Gastrocnemius medialis (tissue), 4 donors: Measurements from ENCODE around the gene CCDC187.

Experiments
- POLR2A ChIP-seq, 2 donors: fragments of 450-650 bp; IDR thresholded peaks; one replicate each; pipeline ENCODE4 v1.6.1; 2017; ENCODE audit warnings: antibody characterized with exemption in 2 of 2, mild to moderate bottlenecking in 2 of 2, moderate library complexity in 2 of 2
- TF ChIP-seq, protein P1 (sequence below), 5 experiments: fragments of 450-650 bp in 3 of 5; fragments of 200-600 bp in 2 of 5; sonication (generic) in 2 of 5; IDR thresholded peaks in 4 of 5; conservative IDR thresholded peaks in 1 of 5; 1 replicate in 4 of 5; 2 replicates in 1 of 5; pipeline ENCODE4 v1.5.1; 2016 to 2019; ENCODE audit warnings: antibody characterized with exemption in 5 of 5, mild to moderate bottlenecking in 3 of 5, moderate library complexity in 3 of 5

DNA sequence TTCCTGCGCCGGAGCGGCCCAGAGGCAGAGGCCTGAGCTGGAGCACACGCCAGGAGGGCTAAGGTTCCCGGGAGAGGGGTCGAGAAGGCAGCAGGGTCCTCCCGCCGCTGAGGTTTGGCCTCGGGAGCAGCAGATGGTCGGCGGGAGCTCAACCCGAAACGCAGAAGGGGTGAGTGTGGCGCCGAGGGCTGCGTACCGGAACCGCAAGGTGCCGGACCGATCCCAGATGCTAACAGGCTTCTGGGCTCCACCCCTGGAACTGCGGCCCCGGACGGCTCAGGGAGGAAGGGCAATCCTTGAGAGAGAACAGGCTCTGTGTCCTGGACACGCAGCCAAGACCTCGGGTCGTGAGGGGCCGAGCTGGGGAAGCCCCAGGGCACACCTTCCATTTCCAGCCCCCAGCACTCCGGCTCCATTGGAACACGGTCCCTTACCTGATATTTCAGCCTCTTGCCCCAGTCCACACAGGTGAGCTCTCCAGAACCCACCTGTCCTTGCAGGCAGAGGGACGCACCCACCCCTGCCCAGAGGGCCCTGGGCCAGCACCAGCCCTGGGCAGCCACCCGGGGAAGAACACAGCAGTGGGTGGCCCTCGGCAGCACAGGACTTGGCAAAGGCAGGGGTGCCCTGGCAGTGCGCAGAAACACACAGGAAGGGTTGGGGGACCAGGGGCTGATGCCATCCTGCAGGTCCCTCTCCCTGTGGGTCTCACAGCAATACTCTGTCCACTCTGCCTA is 100.3 kb downstream of the CCDC187 start:
- TF ChIP-seq, protein P1, sequence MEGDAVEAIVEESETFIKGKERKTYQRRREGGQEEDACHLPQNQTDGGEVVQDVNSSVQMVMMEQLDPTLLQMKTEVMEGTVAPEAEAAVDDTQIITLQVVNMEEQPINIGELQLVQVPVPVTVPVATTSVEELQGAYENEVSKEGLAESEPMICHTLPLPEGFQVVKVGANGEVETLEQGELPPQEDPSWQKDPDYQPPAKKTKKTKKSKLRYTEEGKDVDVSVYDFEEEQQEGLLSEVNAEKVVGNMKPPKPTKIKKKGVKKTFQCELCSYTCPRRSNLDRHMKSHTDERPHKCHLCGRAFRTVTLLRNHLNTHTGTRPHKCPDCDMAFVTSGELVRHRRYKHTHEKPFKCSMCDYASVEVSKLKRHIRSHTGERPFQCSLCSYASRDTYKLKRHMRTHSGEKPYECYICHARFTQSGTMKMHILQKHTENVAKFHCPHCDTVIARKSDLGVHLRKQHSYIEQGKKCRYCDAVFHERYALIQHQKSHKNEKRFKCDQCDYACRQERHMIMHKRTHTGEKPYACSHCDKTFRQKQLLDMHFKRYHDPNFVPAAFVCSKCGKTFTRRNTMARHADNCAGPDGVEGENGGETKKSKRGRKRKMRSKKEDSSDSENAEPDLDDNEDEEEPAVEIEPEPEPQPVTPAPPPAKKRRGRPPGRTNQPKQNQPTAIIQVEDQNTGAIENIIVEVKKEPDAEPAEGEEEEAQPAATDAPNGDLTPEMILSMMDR (IDR thresholded peaks at IDR 0.05 in 4 of 5, conservative IDR thresholded peaks at IDR 0.05 in 1 of 5), result no peak
- no peak for TF ChIP-seq POLR2A (IDR thresholded peaks at IDR 0.05)
